Measurements from ENCODE around the gene ZNF112.

ZNF112 gene

DNA sequence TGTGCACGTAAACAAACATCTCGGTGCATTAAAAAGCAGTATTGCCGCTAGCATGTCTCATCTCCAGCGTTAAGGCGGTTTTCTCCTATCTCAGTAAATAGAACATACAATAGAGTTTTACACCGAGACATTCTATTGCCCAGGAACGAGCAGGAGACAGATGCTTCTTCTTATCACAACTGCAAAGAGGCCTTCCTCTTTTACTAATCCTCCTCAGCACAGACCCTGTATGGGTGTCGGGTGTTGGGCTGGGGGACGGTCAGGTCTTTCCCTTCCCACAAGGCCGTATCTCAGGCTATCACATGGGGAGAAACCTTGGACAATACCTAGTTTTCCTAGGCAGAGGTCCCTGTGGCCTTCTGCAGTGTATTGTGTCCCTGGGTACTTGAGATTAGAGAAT, 75.6 kb downstream of the ZNF112 start:
- DNase-seq = no peak

GRCh38 chr19:44278181-44278690, 78.2 kb downstream of the ZNF112 start:
- DNase-seq = no peak

- DNase-seq = no peak
These were observed 79.1 kb downstream of the ZNF112 start for GRCh38 chr19:44277331-44277730.

All from NCI-H1417 (cell line).